K562 (cell line): ENCODE results near the gene DNAJC8. TPM values are rescaled to one million over a fixed set of nuclear protein-coding genes. Genes with fewer than 3 reads are reported as not detected.

Experiments
- ATF7 ChIP-seq: fragments of 450-650 bp; IDR thresholded peaks from 2 replicates; pipeline ENCODE4 v1.7.1; 2014; ENCODE audit warnings: mild to moderate bottlenecking, moderate library complexity
- CBFA2T2 ChIP-seq: fragments of 450-650 bp; conservative IDR thresholded peaks from 2 replicates; pipeline ENCODE4 v1.6.1; 2017; ENCODE audit warnings: mild to moderate bottlenecking
- CHCHD3 ChIP-seq: fragments of 250-450 bp; sonication (Bioruptor Pico); IDR thresholded peaks from 2 replicates; pipeline ENCODE4 v2.1.2; 2022; ENCODE audit warnings: mild to moderate bottlenecking
- DMBX1 ChIP-seq: fragments of 250-450 bp; sonication (Bioruptor Pico); IDR thresholded peaks from 2 replicates; pipeline ENCODE4 v1.8.0; 2022; ENCODE audit warnings: inconsistent platforms, mild to moderate bottlenecking, moderate library complexity, borderline replicate concordance
- EGR1 ChIP-seq: fragments of 450-650 bp; conservative IDR thresholded peaks from 2 replicates; pipeline ENCODE4 v1.6.1; 2017; ENCODE audit warnings: mild to moderate bottlenecking
- ESRRA ChIP-seq: fragments of 450-650 bp; IDR thresholded peaks from 2 replicates; pipeline ENCODE4 v1.6.1; 2014; ENCODE audit warnings: low read depth, mild to moderate bottlenecking, moderate library complexity, borderline replicate concordance
- FOXJ2 ChIP-seq: fragments of 200-800 bp; sonication (Bioruptor generic); IDR thresholded peaks from 2 replicates; pipeline ENCODE4 v1.6.1; 2016; ENCODE audit warnings: missing genetic modification characterization, missing compliant biosample characterization
- GMEB1 ChIP-seq: fragments of 250-450 bp; sonication (Bioruptor Pico); IDR thresholded peaks from 2 replicates; pipeline ENCODE4 v1.4.0; 2020; ENCODE audit warnings: mild to moderate bottlenecking
- GTF2F1 ChIP-seq: IDR thresholded peaks from 2 replicates; pipeline ENCODE4 v1.6.1; 2011; ENCODE audit warnings: low read depth, low read length, improper control_type of control experiment
- KDM1A ChIP-seq, 2 experiments: fragments of 450-650 bp; IDR thresholded peaks; 2 replicates each; pipeline ENCODE4 v1.6.1; 2016; ENCODE audit warnings: mild to moderate bottlenecking in 2 of 2
- MAFF ChIP-seq: IDR thresholded peaks from 2 replicates; pipeline ENCODE4 v1.6.1; 2012; ENCODE audit warnings: low read length, improper control_type of control experiment
- MAFG ChIP-seq: fragments of 450-650 bp; conservative IDR thresholded peaks from 2 replicates; pipeline ENCODE4 v1.6.1; 2016; ENCODE audit warnings: missing genetic modification characterization, missing compliant biosample characterization
- MAFK ChIP-seq: IDR thresholded peaks from 2 replicates; pipeline ENCODE4 v1.6.1; 2011; ENCODE audit warnings: low read length, improper control_type of control experiment
- MAX ChIP-seq: sonication (generic); formaldehyde crosslinking; IDR thresholded peaks from 2 replicates; pipeline ENCODE4 v1.9.0; 2022; ENCODE audit warnings: mild to moderate bottlenecking, missing genetic modification reagents
- MECOM ChIP-seq: fragments of 250-450 bp; sonication (Bioruptor Pico); IDR thresholded peaks from 2 replicates; pipeline ENCODE4 v1.8.0; 2022; ENCODE audit warnings: inconsistent platforms
- NRF1 ChIP-seq, 2 experiments: fragments of 450-650 bp; IDR thresholded peaks in 1 of 2; conservative IDR thresholded peaks in 1 of 2; 2 replicates each; pipeline ENCODE4 v1.6.1; 2014; ENCODE audit warnings: mild to moderate bottlenecking in 2 of 2
- POLR2B ChIP-seq: fragments of 450-650 bp; IDR thresholded peaks from 2 replicates; pipeline ENCODE4 v1.6.1; 2018; ENCODE audit warnings: low read depth; ENCODE audit not compliant: partially characterized antibody
- RAD51 ChIP-seq: fragments of 450-650 bp; IDR thresholded peaks from 2 replicates; pipeline ENCODE4 v1.7.1; 2016; ENCODE audit warnings: low read depth, mild to moderate bottlenecking, borderline replicate concordance
- RCOR1 ChIP-seq, 2 experiments: IDR thresholded peaks; 2 replicates each; pipeline ENCODE4 v1.6.1; 2012; ENCODE audit warnings: low read depth in 2 of 2, low read length in 2 of 2, borderline replicate concordance in 1 of 2, improper control_type of control experiment in 1 of 2
- SMARCA4 ChIP-seq: fragments of 450-650 bp; IDR thresholded peaks from 2 replicates; pipeline ENCODE4 v1.6.1; 2016
- SRF ChIP-seq, 2 experiments: fragments of 250-450, 450-650 bp in 1 of 2; sonication (Bioruptor Pico) in 1 of 2; sonication (generic) in 1 of 2; formaldehyde crosslinking; IDR thresholded peaks; 2 replicates each; pipeline versions ENCODE4 v1.5.0 to v1.5.1; 2020 to 2022; ENCODE audit warnings: mild to moderate bottlenecking in 1 of 2, missing genetic modification reagents in 1 of 2
- TEAD1 ChIP-seq, 2 experiments: fragments of 450-650 bp in 1 of 2; sonication (generic) in 1 of 2; formaldehyde crosslinking; IDR thresholded peaks; 2 replicates each; pipeline versions ENCODE4 v1.4.0 to v1.8.0; 2020 to 2022; ENCODE audit warnings: mild to moderate bottlenecking in 2 of 2, missing genetic modification reagents in 1 of 2
- TEAD2 ChIP-seq: fragments of 450-650 bp; IDR thresholded peaks from 2 replicates; pipeline ENCODE4 v1.6.1; 2016; ENCODE audit warnings: missing genetic modification characterization, control low read depth, missing compliant biosample characterization
- ZBTB9 ChIP-seq: fragments of 450-650 bp; formaldehyde crosslinking; IDR thresholded peaks from 2 replicates; pipeline ENCODE4 v1.4.0; 2020; ENCODE audit warnings: mild to moderate bottlenecking, moderate library complexity
- ZNF316 ChIP-seq: fragments of 450-650 bp; IDR thresholded peaks from 2 replicates; pipeline ENCODE4 v1.6.1; 2016
- ZNF512 ChIP-seq: IDR thresholded peaks from 2 replicates; pipeline ENCODE4 v1.6.1; 2016; ENCODE audit warnings: missing genetic modification characterization, missing compliant biosample characterization
- ZNF584 ChIP-seq: fragments of 200-800 bp; sonication (Bioruptor generic); IDR thresholded peaks from 2 replicates; pipeline ENCODE4 v1.6.1; 2016; ENCODE audit warnings: low read depth, mild to moderate bottlenecking, missing genetic modification characterization, missing compliant biosample characterization
- polyA plus RNA-seq, 8 experiments: library from polyadenylated mRNA; depleted of rRNA in 4 of 8; stranded (reverse) in 5 of 8; unstranded in 3 of 8; fragments of >200 nt; fragmentation: Nextera tagmentation in 2 of 8; fragmentation: Illumina TruSeq in 1 of 8; extraction: Ambion mirVana in 2 of 8; extraction: Trizol in 1 of 8; gene quantifications; 2 replicates each; pipeline versions ENCODE4 v1.2.1 to v1.2.3, GENCODE V29; 2011 to 2014; ENCODE audit warnings: inconsistent platforms in 1 of 8, missing spikeins in 1 of 8
- total RNA-seq, 7 experiments: library from RNA; depleted of rRNA in 6 of 7; stranded (reverse); fragments of >200 nt in 6 of 7; fragmentation: Illumina TruSeq in 2 of 7; extraction: Trizol in 2 of 7; gene quantifications; 2 replicates each; pipeline versions ENCODE4 v1.2.1 to v1.2.3, GENCODE V29; 2011 to 2021; ENCODE audit warnings: low replicate concordance in 1 of 7

Gene DNAJC8
- total and polyA plus RNA-seq, 9 of the 15 experiments (the other 6 are each of a cell fraction or from before 2014, with no cell fraction given): 143 to 508 (median 209) TPM

GRCh38 chr1:28249866-28250295, 17.1 kb upstream of the DNAJC8 start (continued):
- TF ChIP-seq MAFG (tag): peak; percentile 92
- 0 out of 2 replicates have a peak, but pooled peaks have one; percentile 59 for TF ChIP-seq ZNF584 (CRISPR knock-in tag)
- peak in 1 of 2 experiments; percentile 67; a peak in 2 of 4 replicates for TF ChIP-seq KDM1A (IDR thresholded peaks at IDR 0.05)
- 0 out of 2 replicates have a peak, but pooled peaks have one; percentile 16 for TF ChIP-seq ZBTB9 (CRISPR knock-in tag)
- peak; percentile 12; the same call in 1 of the 2 replicates for TF ChIP-seq MECOM (CRISPR knock-in tag)
- TF ChIP-seq ZNF512 (tag): no peak
- peak; percentile 24; the same call in 1 of the 2 replicates for TF ChIP-seq DMBX1 (CRISPR knock-in tag)
- no peak for TF ChIP-seq ATF7
- no peak for TF ChIP-seq RAD51
- no peak for TF ChIP-seq CBFA2T2
- TF ChIP-seq RCOR1 (IDR thresholded peaks at IDR 0.05; ENCODE audit: borderline replicate concordance in 1 of 2, low read depth in 2 of 2, low read length in 2 of 2): peak in 1 of 2 experiments; percentile 33; a peak in 1 of 4 replicates
- peak; percentile 91 for TF ChIP-seq MAFK
- peak; percentile 30; the same call in 1 of the 2 replicates for TF ChIP-seq SMARCA4
- TF ChIP-seq ESRRA: peak; percentile 95
- no peak for TF ChIP-seq MAX (CRISPR knock-in tag)
- TF ChIP-seq MAFF: peak; percentile 87
- TF ChIP-seq TEAD1 (CRISPR knock-in tag; IDR thresholded peaks at IDR 0.05): 0 out of 4 replicates have a peak, but pooled peaks of 1 of the 2 experiments have one; percentile 0
- 0 out of 2 replicates have a peak, but pooled peaks have one; percentile 6 for TF ChIP-seq GMEB1 (CRISPR knock-in tag)
- peak; percentile 98 for TF ChIP-seq ZNF316
- TF ChIP-seq FOXJ2 (tag): no peak
- 0 out of 4 replicates have a peak, but pooled peaks of 1 of the 2 experiments have one; percentile 10 for TF ChIP-seq NRF1 (conservative IDR thresholded peaks at IDR 0.05 in 1 of 2, IDR thresholded peaks at IDR 0.05 in 1 of 2)
- TF ChIP-seq EGR1: no peak
- no peak for TF ChIP-seq CHCHD3 (CRISPR knock-in tag)
- TF ChIP-seq SRF (CRISPR knock-in tag; IDR thresholded peaks at IDR 0.05): no peak
- TF ChIP-seq GTF2F1: no peak
- peak; percentile 0 for TF ChIP-seq POLR2B
- 0 out of 2 replicates have a peak, but pooled peaks have one; percentile 38 for TF ChIP-seq TEAD2 (tag)
